Right lobe of liver (tissue), 6 donors: ENCODE data around the gene SDHC. TPM values are rescaled to one million over a fixed set of nuclear protein-coding genes. Genes with fewer than 3 reads are reported as not detected.
A peak's percentile ranks its signal among the peaks of the same experiment; 100 is the strongest.
"Not testable (repeated sequence)": the region's sequence is repeated elsewhere in the genome, so short reads cannot be mapped to it uniquely, and the experiment has no call there.

Experiments
- ATAC-seq, 4 donors: fragments of 200-7000 bp; cut with Tn5 transposase; one replicate each; pipeline ENCODE4 v1.9.1; 2020; ENCODE audit warnings: mild to moderate bottlenecking in 4 of 4, moderate library complexity in 4 of 4
- DNase-seq, 3 donors: peaks; one replicate each; pipeline ENCODE4 v3.0.0-alpha.2; 2020
- H3K27ac ChIP-seq, 3 donors: fragments of 200-600 bp; one replicate each; pipeline ENCODE4 v1.8.0; 2022
- H3K27me3 ChIP-seq, 2 donors: fragments of 200-600 bp; one replicate each; pipeline ENCODE4 v1.8.0; 2022
- H3K36me3 ChIP-seq, 4 donors: fragments of 200-600 bp; sonication (generic) in 1 of 4; one replicate each; pipeline versions ENCODE4 v1.5.1 to v1.8.0; 2017 to 2022; ENCODE audit warnings: control low read depth in 1 of 4
- H3K4me1 ChIP-seq, 4 donors: fragments of 200-600 bp; sonication (generic) in 1 of 4; one replicate each; pipeline versions ENCODE4 v1.5.1 to v1.8.0; 2017 to 2022; ENCODE audit warnings: control low read depth in 1 of 4
- H3K4me3 ChIP-seq, 3 donors: fragments of 200-600 bp; one replicate each; pipeline ENCODE4 v1.8.0; 2022
- H3K9me3 ChIP-seq, 4 donors: fragments of 200-600 bp; sonication (generic) in 1 of 4; one replicate each; pipeline versions ENCODE4 v1.5.1 to v1.8.0; 2017 to 2022; ENCODE audit warnings: control low read depth in 1 of 4
- CTCF ChIP-seq, 4 donors: fragments of 200-600 bp in 3 of 4; fragments of 450-650 bp in 1 of 4; IDR thresholded peaks; one replicate each; pipeline versions ENCODE4 v1.5.1 to v1.8.0; 2016 to 2022; ENCODE audit warnings: antibody characterized with exemption in 4 of 4, mild to moderate bottlenecking in 2 of 4
- POLR2A ChIP-seq: fragments of 450-650 bp; IDR thresholded peaks from one replicate; pipeline ENCODE4 v1.6.1; 2017; ENCODE audit warnings: antibody characterized with exemption, mild to moderate bottlenecking
- WGBS: methylation state at CpG from one replicate; pipeline ENCODE4 v1.1.6; 2018; ENCODE audit warnings: low coverage, low lambda C conversion rate; ENCODE audit not compliant: insufficient coverage; ENCODE audit errors: missing lambda C conversion rate; 5-methylcytosine and 5-hydroxymethylcytosine counted together
- intact Hi-C, 2 donors: fragments of 100-400 bp; cut with DNase I; formaldehyde crosslinking; loops; one replicate each; pipeline versions ENCODE4 v1.11.2 to v1.14.1; 2022
- total RNA-seq, 6 experiments: library from RNA; depleted of rRNA in 2 of 6; stranded (reverse); fragments of >200 nt in 2 of 6; fragmentation: NEBNext Ultra II Directional in 3 of 6; extraction: Animal tissue kit (Norgen Biotek cat#: 25700) in 3 of 6; gene quantifications; one replicate each; pipeline versions ENCODE4 v1.1.0 to v1.2.4, GENCODE V29; 2016 to 2023
- donor health status: DM: no; HTN: yes; CAD: no.
- donor health status: DM: no; HTN: no; CAD: no.
- donor health status: DM: no; HTN: no; CAD: no.
- donor health status: DM: no; HTN: yes; CAD: no.
- donor health status: DM: no; HTN: yes; CAD: no.

Gene SDHC
- total RNA-seq, 6 experiments from 2014 or later, result 167 to 282 (median 235) TPM

- Histone ChIP-seq H3K4me3 (peak overlapping the region; percentile 50 to 62 (median 57)), H3K9me3 (no peaks in the 10 kb centered on the region), H3K36me3 (no peaks in the 10 kb centered on the region), H3K27ac (peak overlapping the region; percentile 84 to 93 (median 86)), H3K4me1 (peaks cover 0 to 4% (median 0%) of the 10 kb centered on the region in 4 donors), H3K27me3 (no peaks in the 10 kb centered on the region)
- DNase-seq (peak; percentile 98 to 99 (median 99)), ATAC-seq (peak; percentile 86 to 95 (median 94))
- under 1% methylated on average over 41 of the region's 79 CpGs for WGBS
- TF ChIP-seq POLR2A (peak; percentile 88), CTCF (IDR thresholded peaks at IDR 0.05) (no peak)
- intact Hi-C loops, result loop anchor here in 1 of 2 donors (10.0 kb wide), 1 partner anchor 195 kb away; the partner anchor contains the start of gene ADAMTS4
Observed at GRCh38 chr1:161389691-161390558, 75.7 kb downstream of the SDHC start.

GRCh38 chr1:161390559-161390858 is 76.3 kb downstream of the SDHC start:
- TF ChIP-seq CTCF (IDR thresholded peaks at IDR 0.05) (no peak), POLR2A (no peak)
- Histone ChIP-seq H3K27ac (peak overlapping the region; percentile 43 to 69 (median 53)), H3K4me3 (peak overlapping the region; percentile 50 to 62 (median 57)), H3K27me3 (no peaks in the 10 kb centered on the region), H3K36me3 (no peaks in the 10 kb centered on the region), H3K9me3 (no peaks in the 10 kb centered on the region), H3K4me1 (peaks cover 0 to 4% (median 0%) of the 10 kb centered on the region in 4 donors)
- ATAC-seq (no peak), DNase-seq (no peak)
- intact Hi-C loops, result no loop called here
- 45% methylated on average over 2 of the region's 13 CpGs for WGBS

- ATAC-seq, H3K9me3 ChIP-seq, intact Hi-C loops, DNase-seq, H3K27me3 ChIP-seq, H3K4me1 ChIP-seq, H3K27ac ChIP-seq, H3K36me3 ChIP-seq, H3K4me3 ChIP-seq: not testable (repeated sequence)
- WGBS, result 93% methylated on average over 3 of the region's 7 CpGs
Observed at GRCh38 chr1:161391136-161391535, 77.0 kb downstream of the SDHC start.

- ATAC-seq (no peak), DNase-seq (no peak)
- intact Hi-C loops, result no loop called here
- Histone ChIP-seq H3K36me3 (no peaks in the 10 kb centered on the region), H3K27ac (no peak overlapping the region), H3K4me1 (peaks cover 0 to 4% (median 0%) of the 10 kb centered on the region in 4 donors), H3K4me3 (no peak overlapping the region), H3K9me3 (no peaks in the 10 kb centered on the region), H3K27me3 (no peaks in the 10 kb centered on the region)
- TF ChIP-seq POLR2A (no peak), CTCF (IDR thresholded peaks at IDR 0.05) (no peak)
- WGBS, result 86% methylated on average over 8 of the region's 8 CpGs
Observed at GRCh38 chr1:161391611-161392010, 77.4 kb downstream of the SDHC start.

- H3K36me3 ChIP-seq, result no peaks in the 10 kb centered on the region
- H3K9me3 ChIP-seq, result no peaks in the 10 kb centered on the region
- DNase-seq (no peak), ATAC-seq (no peak)
- H3K4me1 ChIP-seq, result peaks cover 0 to 4% (median 0%) of the 10 kb centered on the region in 4 donors
- no peak for TF ChIP-seq POLR2A
- no peak for TF ChIP-seq CTCF (IDR thresholded peaks at IDR 0.05)
- H3K27ac ChIP-seq, result no peak overlapping the region
- no peak overlapping the region for H3K4me3 ChIP-seq
- no peaks in the 10 kb centered on the region for H3K27me3 ChIP-seq
- intact Hi-C loops, result no loop called here
Observed at GRCh38 chr1:161393151-161393550, 79.0 kb downstream of the SDHC start.

GRCh38 chr1:161397038-161397437 is 82.9 kb downstream of the SDHC start:
- H3K4me1 ChIP-seq, H3K27ac ChIP-seq, H3K9me3 ChIP-seq, DNase-seq, H3K36me3 ChIP-seq, intact Hi-C loops, H3K4me3 ChIP-seq, ATAC-seq, H3K27me3 ChIP-seq: not testable (repeated sequence)
- WGBS, result 90% methylated on average over 8 of the region's 8 CpGs
